Stimulated activated naive CD8-positive, alpha-beta T cell treated with anti-CD3 and anti-CD28 coated beads, Interleukin-15, Interleukin-2, amounts not matched to agents 100 ng/mL and 50 ng/mL, for 24 hours (primary cell): Measurements from ENCODE around the gene PPP2R5E.
"Not testable (repeated sequence)": the region's sequence is repeated elsewhere in the genome, so short reads cannot be mapped to it uniquely, and the experiment has no call there.

Experiments used
- H3K27ac Mint-ChIP-seq: one replicate; pipeline ENCODE4 v1.8.0; 2021; ENCODE audit warnings: mild to moderate bottlenecking, mixed read lengths
- H3K27me3 Mint-ChIP-seq: one replicate; pipeline ENCODE4 v1.8.0; 2021; ENCODE audit warnings: mixed read lengths
- H3K36me3 Mint-ChIP-seq: one replicate; pipeline ENCODE4 v1.8.0; 2021; ENCODE audit warnings: low read depth, mixed read lengths
- H3K4me1 Mint-ChIP-seq: one replicate; pipeline ENCODE4 v1.8.0; 2021; ENCODE audit warnings: low read depth, mixed read lengths
- H3K4me3 Mint-ChIP-seq: one replicate; pipeline ENCODE4 v1.8.0; 2021; ENCODE audit warnings: mild to moderate bottlenecking, mixed read lengths
- H3K9me3 Mint-ChIP-seq: one replicate; pipeline ENCODE4 v1.8.0; 2021; ENCODE audit warnings: mixed read lengths

The PPP2R5E gene

GRCh38 chr14:63405715-63406114 lies 137.5 kb downstream of the PPP2R5E start:
- Mint-ChIP-seq H3K9me3 (no peaks in the 10 kb centered on the region), H3K27me3 (no peaks in the 10 kb centered on the region), H3K36me3 (peaks cover 38% of the 10 kb centered on the region), H3K4me3 (no peak overlapping the region), H3K27ac (no peak overlapping the region), H3K4me1 (peaks cover 12% of the 10 kb centered on the region)

GRCh38 chr14:63404906-63405305 lies 138.3 kb downstream of the PPP2R5E start:
- Mint-ChIP-seq H3K27me3 (no peaks in the 10 kb centered on the region), H3K4me3 (no peak overlapping the region), H3K9me3 (no peaks in the 10 kb centered on the region), H3K27ac (no peak overlapping the region), H3K36me3 (peaks cover 32% of the 10 kb centered on the region), H3K4me1 (peaks cover 12% of the 10 kb centered on the region)

GRCh38 chr14:63401646-63402045 lies 141.5 kb downstream of the PPP2R5E start:
- Mint-ChIP-seq H3K9me3 (no peaks in the 10 kb centered on the region), H3K4me3 (no peak overlapping the region), H3K36me3 (peaks cover 37% of the 10 kb centered on the region), H3K27ac (no peak overlapping the region), H3K4me1 (peaks cover 15% of the 10 kb centered on the region), H3K27me3 (no peaks in the 10 kb centered on the region)

- peaks cover 44% of the 10 kb centered on the region for H3K36me3 Mint-ChIP-seq
- no peak overlapping the region for H3K27ac Mint-ChIP-seq
Observed at GRCh38 chr14:63398952-63399351, 144.2 kb downstream of the PPP2R5E start.

GRCh38 chr14:63394841-63395240 lies 148.3 kb downstream of the PPP2R5E start:
- peak overlapping the region; percentile 5 for H3K27ac Mint-ChIP-seq
- H3K9me3 Mint-ChIP-seq = no peaks in the 10 kb centered on the region
- no peaks in the 10 kb centered on the region for H3K27me3 Mint-ChIP-seq
- peaks cover 4% of the 10 kb centered on the region for H3K4me1 Mint-ChIP-seq
- H3K4me3 Mint-ChIP-seq = no peak overlapping the region
- peaks cover 45% of the 10 kb centered on the region for H3K36me3 Mint-ChIP-seq

More at GRCh38 chr14:63398952-63399351, 144.2 kb downstream of the PPP2R5E start:
- Mint-ChIP-seq H3K27me3 (no peaks in the 10 kb centered on the region), H3K4me3 (no peak overlapping the region), H3K4me1 (peaks cover 15% of the 10 kb centered on the region), H3K9me3 (no peaks in the 10 kb centered on the region)

- no peaks in the 10 kb centered on the region for H3K9me3 Mint-ChIP-seq
- no peak overlapping the region for H3K27ac Mint-ChIP-seq
- H3K4me1 Mint-ChIP-seq = peaks cover 4% of the 10 kb centered on the region
- H3K27me3 Mint-ChIP-seq = no peaks in the 10 kb centered on the region
- peaks cover 43% of the 10 kb centered on the region for H3K36me3 Mint-ChIP-seq
- H3K4me3 Mint-ChIP-seq = no peak overlapping the region
Observed at GRCh38 chr14:63394432-63394831, 148.7 kb downstream of the PPP2R5E start.

- H3K4me1 Mint-ChIP-seq = no peaks in the 10 kb centered on the region
- H3K4me3 Mint-ChIP-seq = no peak overlapping the region
- no peak overlapping the region for H3K27ac Mint-ChIP-seq
- H3K27me3 Mint-ChIP-seq = no peaks in the 10 kb centered on the region
- peaks cover 41% of the 10 kb centered on the region for H3K36me3 Mint-ChIP-seq
- H3K9me3 Mint-ChIP-seq = no peaks in the 10 kb centered on the region
Observed at GRCh38 chr14:63393012-63393411, 150.2 kb downstream of the PPP2R5E start.

- Mint-ChIP-seq H3K27ac (no peak overlapping the region), H3K27me3 (no peaks in the 10 kb centered on the region), H3K4me3 (no peak overlapping the region), H3K9me3 (no peaks in the 10 kb centered on the region), H3K4me1 (no peaks in the 10 kb centered on the region), H3K36me3 (peaks cover 44% of the 10 kb centered on the region)
Observed at GRCh38 chr14:63392236-63392635, 150.9 kb downstream of the PPP2R5E start.

GRCh38 chr14:63388766-63389431 lies 154.3 kb downstream of the PPP2R5E start:
- Mint-ChIP-seq H3K9me3 (no peaks in the 10 kb centered on the region), H3K27ac (no peak overlapping the region), H3K4me1 (peaks cover 5% of the 10 kb centered on the region), H3K36me3 (peaks cover 45% of the 10 kb centered on the region), H3K4me3 (no peak overlapping the region), H3K27me3 (no peaks in the 10 kb centered on the region)

- Mint-ChIP-seq H3K36me3 (peaks cover 44% of the 10 kb centered on the region), H3K4me3 (no peak overlapping the region), H3K9me3 (no peaks in the 10 kb centered on the region), H3K27me3 (no peaks in the 10 kb centered on the region), H3K4me1 (peaks cover 14% of the 10 kb centered on the region), H3K27ac (no peak overlapping the region)
Observed at GRCh38 chr14:63387711-63388110, 155.5 kb downstream of the PPP2R5E start.

- no peak overlapping the region for H3K4me3 Mint-ChIP-seq
- H3K27ac Mint-ChIP-seq = peak overlapping the region; percentile 81
- H3K36me3 Mint-ChIP-seq = peaks cover 51% of the 10 kb centered on the region
- H3K9me3 Mint-ChIP-seq = no peaks in the 10 kb centered on the region
- H3K27me3 Mint-ChIP-seq = no peaks in the 10 kb centered on the region
- peaks cover 14% of the 10 kb centered on the region for H3K4me1 Mint-ChIP-seq
Observed at GRCh38 chr14:63383776-63384367, 159.3 kb downstream of the PPP2R5E start.

- Mint-ChIP-seq H3K36me3 (peaks cover 58% of the 10 kb centered on the region), H3K4me3 (no peak overlapping the region), H3K27me3 (no peaks in the 10 kb centered on the region), H3K4me1 (peaks cover 4% of the 10 kb centered on the region), H3K27ac (no peak overlapping the region), H3K9me3 (no peaks in the 10 kb centered on the region)
Observed at GRCh38 chr14:63378444-63378843, 164.7 kb downstream of the PPP2R5E start.

GRCh38 chr14:63375769-63376168 lies 167.4 kb downstream of the PPP2R5E start:
- no peaks in the 10 kb centered on the region for H3K27me3 Mint-ChIP-seq

GRCh38 chr14:63371613-63372012 lies 171.6 kb downstream of the PPP2R5E start:
- H3K4me1 Mint-ChIP-seq, H3K27me3 Mint-ChIP-seq, H3K27ac Mint-ChIP-seq, H3K4me3 Mint-ChIP-seq: not testable (repeated sequence)
- Mint-ChIP-seq H3K36me3 (peaks cover 54% of the 10 kb centered on the region), H3K9me3 (peaks cover 11% of the 10 kb centered on the region)

More at GRCh38 chr14:63375769-63376168, 167.4 kb downstream of the PPP2R5E start:
- Mint-ChIP-seq H3K9me3 (no peaks in the 10 kb centered on the region), H3K27ac (no peak overlapping the region), H3K4me1 (no peaks in the 10 kb centered on the region), H3K36me3 (peaks cover 64% of the 10 kb centered on the region), H3K4me3 (no peak overlapping the region)

- Mint-ChIP-seq H3K27me3 (no peaks in the 10 kb centered on the region), H3K9me3 (peaks cover 11% of the 10 kb centered on the region), H3K36me3 (peaks cover 53% of the 10 kb centered on the region), H3K4me1 (no peaks in the 10 kb centered on the region), H3K27ac (no peak overlapping the region), H3K4me3 (no peak overlapping the region)
Observed at GRCh38 chr14:63371033-63371432, 172.1 kb downstream of the PPP2R5E start.
